ENCODE results near the gene AK6.

- TF ChIP-seq POLR2AphosphoS5 (IDR thresholded peaks at IDR 0.05; ENCODE audit: low read depth, low read length) (no peak), POLR2A (IDR thresholded peaks at IDR 0.05; ENCODE audit: low read depth, low read length) (no peak), TAF1 (IDR thresholded peaks at IDR 0.05; ENCODE audit: borderline replicate concordance, low read depth, low read length) (no peak)
Measured at GRCh38 chr5:69418554-69418953, 49.2 kb upstream of the AK6 start.
